ENCODE measurements around the gene ZNF217.

GRCh38 chr20:53608071-53608455 lies 14.4 kb upstream of the ZNF217 start:
- no peak for TF ChIP-seq EZH2 (IDR thresholded peaks at IDR 0.05; ENCODE audit: low read length, missing control alignments)
- TF ChIP-seq, protein P1, sequence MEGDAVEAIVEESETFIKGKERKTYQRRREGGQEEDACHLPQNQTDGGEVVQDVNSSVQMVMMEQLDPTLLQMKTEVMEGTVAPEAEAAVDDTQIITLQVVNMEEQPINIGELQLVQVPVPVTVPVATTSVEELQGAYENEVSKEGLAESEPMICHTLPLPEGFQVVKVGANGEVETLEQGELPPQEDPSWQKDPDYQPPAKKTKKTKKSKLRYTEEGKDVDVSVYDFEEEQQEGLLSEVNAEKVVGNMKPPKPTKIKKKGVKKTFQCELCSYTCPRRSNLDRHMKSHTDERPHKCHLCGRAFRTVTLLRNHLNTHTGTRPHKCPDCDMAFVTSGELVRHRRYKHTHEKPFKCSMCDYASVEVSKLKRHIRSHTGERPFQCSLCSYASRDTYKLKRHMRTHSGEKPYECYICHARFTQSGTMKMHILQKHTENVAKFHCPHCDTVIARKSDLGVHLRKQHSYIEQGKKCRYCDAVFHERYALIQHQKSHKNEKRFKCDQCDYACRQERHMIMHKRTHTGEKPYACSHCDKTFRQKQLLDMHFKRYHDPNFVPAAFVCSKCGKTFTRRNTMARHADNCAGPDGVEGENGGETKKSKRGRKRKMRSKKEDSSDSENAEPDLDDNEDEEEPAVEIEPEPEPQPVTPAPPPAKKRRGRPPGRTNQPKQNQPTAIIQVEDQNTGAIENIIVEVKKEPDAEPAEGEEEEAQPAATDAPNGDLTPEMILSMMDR (conservative IDR thresholded peaks at IDR 0.05 in 1 of 2, IDR thresholded peaks at IDR 0.05 in 1 of 2; ENCODE audit: low read depth in 1 of 2, low read length in 2 of 2): no peak

Data from fibroblast of lung (primary cell).